HFFc6 (cell line): ENCODE results near the gene ABTB2. TPM values are rescaled to one million over a fixed set of nuclear protein-coding genes. Genes with fewer than 3 reads are reported as not detected.

Experiments
- DNase-seq: peaks from one replicate; pipeline ENCODE4 v3.0.0-alpha.2; 2018
- H3K27ac Mint-ChIP-seq: 2 replicates; pipeline ENCODE4 v1.8.0; 2020; ENCODE audit warnings: mild to moderate bottlenecking, mixed read lengths
- H3K27me3 Mint-ChIP-seq: 2 replicates; pipeline ENCODE4 v1.8.0; 2021; ENCODE audit warnings: mild to moderate bottlenecking, moderate library complexity, mixed read lengths; ENCODE audit not compliant: insufficient read depth
- H3K36me3 Mint-ChIP-seq: 2 replicates; pipeline ENCODE4 v1.8.0; 2021; ENCODE audit warnings: low read depth, mixed read lengths
- H3K4me1 Mint-ChIP-seq: 2 replicates; pipeline ENCODE4 v1.8.0; 2020; ENCODE audit warnings: low read depth, mixed read lengths
- H3K4me3 Mint-ChIP-seq: 2 replicates; pipeline ENCODE4 v1.8.0; 2020; ENCODE audit warnings: mild to moderate bottlenecking, moderate library complexity, mixed read lengths
- H3K9me3 Mint-ChIP-seq: 2 replicates; pipeline ENCODE4 v1.8.0; 2020; ENCODE audit warnings: mild to moderate bottlenecking, mixed read lengths
- total RNA-seq, 6 experiments: library from RNA; stranded (reverse); fragmentation: NEBNext Ultra II Directional; extraction: Animal tissue kit (Norgen Biotek cat#: 25700); gene quantifications; 2 replicates in 1 of 6; 3 replicates in 5 of 6; pipeline ENCODE4 v1.2.3, GENCODE V29; 2021
- TF ChIP-seq, protein P1 (sequence below): fragments of 200-600 bp; sonication (generic); IDR thresholded peaks from 2 replicates; pipeline ENCODE4 v1.5.0; 2021; ENCODE audit warnings: antibody characterized with exemption, mild to moderate bottlenecking

ABTB2 gene
- total RNA-seq, 6 experiments from 2014 or later, result 2.5 to 3.6 (median 2.8) TPM

DNA sequence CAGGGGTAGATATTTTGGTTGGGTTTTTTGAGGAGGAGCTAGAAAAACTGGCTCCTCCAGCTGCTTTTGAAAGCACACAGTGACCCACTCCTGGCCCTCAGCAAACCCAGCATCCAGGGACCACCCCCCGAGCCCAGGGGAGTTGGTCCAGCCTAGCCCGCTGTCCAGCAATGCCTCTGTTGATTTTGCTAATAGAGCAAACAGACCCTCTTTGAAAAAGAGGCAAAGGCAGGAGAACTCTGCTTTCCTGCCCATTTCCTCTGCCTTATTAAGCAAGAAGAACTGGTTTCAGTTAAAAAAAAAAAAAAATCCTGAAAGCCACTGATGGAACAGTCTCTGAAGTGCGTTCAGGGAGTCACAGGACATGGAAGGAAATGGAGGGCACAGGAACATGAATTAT lies 25.3 kb downstream of the ABTB2 start:
- Mint-ChIP-seq H3K9me3 (no peaks in the 10 kb centered on the region), H3K27me3 (no peaks in the 10 kb centered on the region; the same call in 1 of the 2 replicates), H3K27ac (no peak overlapping the region), H3K4me3 (no peak overlapping the region), H3K4me1 (peaks cover 27% of the 10 kb centered on the region), H3K36me3 (no peaks in the 10 kb centered on the region)
- no peak for DNase-seq
- TF ChIP-seq, protein P1, sequence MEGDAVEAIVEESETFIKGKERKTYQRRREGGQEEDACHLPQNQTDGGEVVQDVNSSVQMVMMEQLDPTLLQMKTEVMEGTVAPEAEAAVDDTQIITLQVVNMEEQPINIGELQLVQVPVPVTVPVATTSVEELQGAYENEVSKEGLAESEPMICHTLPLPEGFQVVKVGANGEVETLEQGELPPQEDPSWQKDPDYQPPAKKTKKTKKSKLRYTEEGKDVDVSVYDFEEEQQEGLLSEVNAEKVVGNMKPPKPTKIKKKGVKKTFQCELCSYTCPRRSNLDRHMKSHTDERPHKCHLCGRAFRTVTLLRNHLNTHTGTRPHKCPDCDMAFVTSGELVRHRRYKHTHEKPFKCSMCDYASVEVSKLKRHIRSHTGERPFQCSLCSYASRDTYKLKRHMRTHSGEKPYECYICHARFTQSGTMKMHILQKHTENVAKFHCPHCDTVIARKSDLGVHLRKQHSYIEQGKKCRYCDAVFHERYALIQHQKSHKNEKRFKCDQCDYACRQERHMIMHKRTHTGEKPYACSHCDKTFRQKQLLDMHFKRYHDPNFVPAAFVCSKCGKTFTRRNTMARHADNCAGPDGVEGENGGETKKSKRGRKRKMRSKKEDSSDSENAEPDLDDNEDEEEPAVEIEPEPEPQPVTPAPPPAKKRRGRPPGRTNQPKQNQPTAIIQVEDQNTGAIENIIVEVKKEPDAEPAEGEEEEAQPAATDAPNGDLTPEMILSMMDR, result no peak

DNA sequence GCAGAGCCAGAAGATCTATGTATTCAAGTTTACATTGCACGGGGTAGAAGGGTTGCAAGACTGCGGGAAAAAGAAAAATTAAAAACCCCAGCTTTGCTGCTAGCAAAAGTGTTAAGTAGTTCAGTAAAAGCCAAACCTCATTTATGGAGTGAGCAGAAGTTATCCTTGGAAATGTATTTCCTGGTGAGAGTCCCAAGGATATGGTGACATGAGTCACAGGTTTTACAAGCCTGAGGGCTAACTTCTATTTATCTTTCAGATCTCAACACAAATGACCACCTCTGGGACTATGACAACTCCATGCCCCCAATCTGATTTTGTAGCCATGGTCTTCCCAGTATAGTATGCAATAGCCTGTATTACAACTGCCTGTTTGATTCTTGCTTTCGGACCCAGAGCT lies 26.1 kb downstream of the ABTB2 start:
- peak; percentile 33 for DNase-seq
- no peaks in the 10 kb centered on the region for H3K9me3 Mint-ChIP-seq
- TF ChIP-seq, protein P1, result no peak
- H3K36me3 Mint-ChIP-seq, result no peaks in the 10 kb centered on the region
- H3K27me3 Mint-ChIP-seq, result no peaks in the 10 kb centered on the region; the same call in 1 of the 2 replicates
- peak overlapping the region; percentile 37 for H3K27ac Mint-ChIP-seq
- H3K4me3 Mint-ChIP-seq, result no peak overlapping the region
- peaks cover 27% of the 10 kb centered on the region for H3K4me1 Mint-ChIP-seq

DNA sequence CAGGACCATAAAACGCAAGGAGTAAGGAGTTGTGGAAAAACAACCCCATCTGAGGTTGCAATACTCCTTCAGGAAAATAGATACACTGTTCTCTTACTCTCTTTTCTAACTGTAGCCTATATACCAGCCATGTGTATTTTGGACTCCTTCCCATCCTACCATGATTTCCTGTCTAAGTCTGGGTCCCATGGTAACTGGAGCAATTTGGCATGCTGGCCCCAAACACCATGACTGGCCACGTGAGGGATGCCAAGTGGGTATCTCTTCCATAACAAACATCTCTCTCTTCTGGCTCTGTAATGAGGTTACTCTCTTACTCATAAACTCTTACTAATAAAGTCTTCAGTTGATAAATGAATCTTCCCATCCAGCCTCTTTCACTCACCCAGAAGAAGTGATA lies 26.5 kb downstream of the ABTB2 start:
- TF ChIP-seq, protein P1, result no peak
- Mint-ChIP-seq H3K27ac (peak overlapping the region; percentile 37), H3K4me3 (no peak overlapping the region), H3K36me3 (no peaks in the 10 kb centered on the region), H3K9me3 (no peaks in the 10 kb centered on the region), H3K27me3 (no peaks in the 10 kb centered on the region; the same call in 1 of the 2 replicates), H3K4me1 (peaks cover 27% of the 10 kb centered on the region)
- peak; percentile 82 for DNase-seq

DNA sequence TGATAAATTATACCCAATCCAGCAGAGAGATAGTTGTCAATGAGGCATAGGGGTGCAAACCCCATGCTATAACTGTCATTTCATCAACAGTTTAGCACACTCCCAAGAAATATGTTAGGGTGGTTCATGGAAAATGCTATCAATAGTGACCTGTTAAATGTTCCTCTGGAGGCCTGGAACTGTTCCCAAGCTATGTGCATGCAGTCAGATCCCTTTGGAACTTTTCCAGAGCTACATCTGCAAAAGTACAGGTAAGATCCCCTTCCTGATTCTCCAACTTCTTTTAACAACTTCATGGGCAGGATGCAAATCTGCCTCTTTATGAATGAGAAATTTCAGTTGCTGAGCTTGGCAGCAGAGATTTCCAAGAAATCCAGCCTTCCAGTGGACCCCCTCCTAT lies 27.2 kb downstream of the ABTB2 start:
- no peak overlapping the region for H3K27ac Mint-ChIP-seq
- no peak for DNase-seq
- H3K36me3 Mint-ChIP-seq, result no peaks in the 10 kb centered on the region
- H3K4me1 Mint-ChIP-seq, result peaks cover 27% of the 10 kb centered on the region
- no peaks in the 10 kb centered on the region for H3K9me3 Mint-ChIP-seq
- TF ChIP-seq, protein P1, result no peak
- H3K4me3 Mint-ChIP-seq, result no peak overlapping the region
- H3K27me3 Mint-ChIP-seq, result no peaks in the 10 kb centered on the region; the same call in 1 of the 2 replicates

DNA sequence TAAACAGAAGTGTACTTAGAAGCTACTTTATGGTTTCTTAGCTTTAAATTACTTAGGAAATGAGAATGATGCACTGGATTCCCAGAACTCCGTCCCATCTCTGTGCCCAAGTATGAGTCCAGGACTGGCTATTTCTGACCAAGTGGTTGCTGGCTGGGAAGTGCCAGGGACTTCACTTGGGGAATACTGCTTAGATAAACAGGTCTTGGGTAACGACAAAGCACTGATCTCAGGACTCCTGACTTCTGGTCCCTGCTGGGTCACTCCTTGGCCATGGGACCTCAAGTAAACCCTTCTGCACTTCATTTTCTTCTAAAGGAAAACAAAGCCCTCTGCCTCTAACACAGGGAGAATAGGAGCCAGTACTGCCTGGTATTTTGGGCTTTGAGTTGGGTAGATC lies 27.9 kb downstream of the ABTB2 start:
- peaks cover 27% of the 10 kb centered on the region for H3K4me1 Mint-ChIP-seq
- H3K36me3 Mint-ChIP-seq, result no peaks in the 10 kb centered on the region
- no peaks in the 10 kb centered on the region for H3K9me3 Mint-ChIP-seq
- no peak overlapping the region for H3K4me3 Mint-ChIP-seq
- DNase-seq, result no peak
- TF ChIP-seq, protein P1, result no peak
- no peak overlapping the region for H3K27ac Mint-ChIP-seq
- H3K27me3 Mint-ChIP-seq, result no peaks in the 10 kb centered on the region; the same call in 1 of the 2 replicates

DNA sequence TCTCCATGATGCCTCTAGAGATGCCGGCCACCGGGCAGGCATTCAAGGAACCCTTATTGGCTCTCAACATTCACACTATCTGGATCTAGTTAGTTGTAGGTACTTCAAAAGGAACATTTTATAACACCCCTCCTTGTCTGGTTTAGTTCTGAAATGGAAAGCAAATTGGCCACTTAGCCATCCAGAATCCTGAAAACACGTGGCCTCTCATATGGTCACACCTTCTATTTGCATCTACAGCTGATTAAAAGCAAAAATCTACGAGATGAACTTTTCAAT lies 29.2 kb downstream of the ABTB2 start:
- no peak overlapping the region for H3K27ac Mint-ChIP-seq
- TF ChIP-seq, protein P1, result no peak
- DNase-seq, result no peak
- no peaks in the 10 kb centered on the region for H3K36me3 Mint-ChIP-seq
- H3K4me3 Mint-ChIP-seq, result no peak overlapping the region
- H3K4me1 Mint-ChIP-seq, result peaks cover 29% of the 10 kb centered on the region
- no peaks in the 10 kb centered on the region; the same call in 1 of the 2 replicates for H3K27me3 Mint-ChIP-seq
- H3K9me3 Mint-ChIP-seq, result no peaks in the 10 kb centered on the region
